ENCODE data around the gene WDFY1. TPM values are rescaled to one million over a fixed set of nuclear protein-coding genes. Genes with fewer than 3 reads are reported as not detected.

WDFY1 gene
- total and polyA plus RNA-seq, 9 of the 15 experiments (the other 6 are each of a cell fraction or from before 2014, with no cell fraction given), result 5.4 to 27.6 (median 17.5) TPM

DNA sequence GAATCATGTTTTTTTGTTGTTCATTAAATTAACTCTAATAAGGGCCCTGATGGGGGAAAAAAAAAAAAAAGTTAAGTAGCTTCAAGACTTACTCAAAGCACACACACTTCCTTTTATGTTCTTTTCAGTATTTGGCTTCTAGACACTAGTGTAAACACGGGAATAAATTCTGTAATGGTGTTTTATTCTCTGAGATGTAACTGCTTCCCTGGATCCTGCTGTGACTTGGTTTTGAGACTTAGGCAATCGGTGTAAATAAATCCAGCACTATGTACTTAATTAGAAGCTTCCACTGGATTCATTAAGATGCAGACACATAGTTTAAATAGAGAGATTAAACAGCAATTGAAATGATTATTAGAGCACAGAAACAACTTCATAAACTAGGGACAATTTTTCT is 81.6 kb downstream of the WDFY1 start:
- Histone ChIP-seq H2AFZ (ENCODE audit: low read depth, low read length) (no peak overlapping the region), H3K27me3 (ENCODE audit: control insufficient read depth in 2 of 2, insufficient read depth in 2 of 2, low read length in 2 of 2) (peaks cover 0 to 5% of the 10 kb centered on the region in 2 experiments; a peak in 1 of 5 replicates), H4K20me1 (replicated peaks; ENCODE audit: control insufficient read depth, insufficient read depth, low read length) (no peaks in the 10 kb centered on the region), H3K27ac (ENCODE audit: extremely low read depth, low read depth, low read length) (no peak overlapping the region), H3K4me3 (no peak overlapping the region), H3K36me3 (ENCODE audit: control insufficient read depth, insufficient read depth, low read length) (no peaks in the 10 kb centered on the region), H3K9me3 (replicated peaks; ENCODE audit: control insufficient read depth, insufficient read depth, low read depth, low read length) (no peaks in the 10 kb centered on the region), H3K9me1 (ENCODE audit: control insufficient read depth, insufficient read depth, low read length) (no peaks in the 10 kb centered on the region), H3K4me1 (replicated peaks in 1 of 2; ENCODE audit: control insufficient read depth in 2 of 2, insufficient read depth in 2 of 2, low read length in 2 of 2) (no peaks in the 10 kb centered on the region), H3K9ac (ENCODE audit: insufficient read depth in 1 of 2, low read depth in 2 of 2, low read length in 2 of 2) (no peak overlapping the region), H3K79me2 (ENCODE audit: control insufficient read depth, insufficient read depth, low read length) (no peaks in the 10 kb centered on the region), H3K4me2 (ENCODE audit: insufficient read depth, low read length) (no peak overlapping the region)
- ChIA-PET CTCF (ENCODE audit: low intra/inter-chr PET ratio) (no interaction called here), POLR2A (no interaction called here)
- no TSS peak for BruUV-seq (replicated peaks)
- no peak for FAIRE-seq
- in situ Hi-C loops (cut with MboI), result no loop called here
- DNase-seq (ENCODE audit: extremely low read depth in 1 of 4, low spot score in 3 of 4), result no peak
- ATAC-seq, result no peak
- TF ChIP-seq RERE (CRISPR knock-in tag; IDR thresholded peaks at IDR 0.05; ENCODE audit: borderline replicate concordance), result no peak
- TF ChIP-seq NR3C1 (CRISPR knock-in tag; IDR thresholded peaks at IDR 0.05), result no peak
- no peak for TF ChIP-seq RNF219 (CRISPR knock-in tag; IDR thresholded peaks at IDR 0.05)
- no peak for TF ChIP-seq TRIM28 (IDR thresholded peaks at IDR 0.05)
- no peak for TF ChIP-seq PATZ1 (CRISPR knock-in tag; IDR thresholded peaks at IDR 0.05; ENCODE audit: borderline replicate concordance)
- TF ChIP-seq CXXC5 (CRISPR knock-in tag; IDR thresholded peaks at IDR 0.05), result no peak
- 26% methylated on average over 2 of the region's 2 CpGs for WGBS (ENCODE audit: insufficient coverage, low coverage, missing lambda C conversion rate)
- intact Hi-C loops (cut with micrococcal nuclease), result no loop called here

Data from K562 (cell line).